Measurements from ENCODE around the gene HOMER1. TPM values are rescaled to one million over a fixed set of nuclear protein-coding genes. Genes with fewer than 3 reads are reported as not detected.
A peak's percentile ranks its signal among the peaks of the same experiment; 100 is the strongest.

The HOMER1 gene
- total and polyA plus RNA-seq, 2 of the 13 experiments (the other 11 are each of a cell fraction or from before 2014, with no cell fraction given), result 5.3 to 24.8 TPM

- TF ChIP-seq PCBP2 (optimal IDR thresholded peaks at IDR 0.05; ENCODE audit: low read depth, low read length, poor library complexity, severe bottlenecking), result no peak
- no peak for TF ChIP-seq SP2 (CRISPR knock-in tag; IDR thresholded peaks at IDR 0.05)
- TF ChIP-seq HES4 (CRISPR knock-in tag; IDR thresholded peaks at IDR 0.05; ENCODE audit: borderline replicate concordance), result no peak; the same call in 1 of the 2 replicates
- no peak; the same call in 1 of the 2 replicates for TF ChIP-seq ELK4 (CRISPR knock-in tag; IDR thresholded peaks at IDR 0.05; ENCODE audit: borderline replicate concordance)
- no peak for TF ChIP-seq LCORL (IDR thresholded peaks at IDR 0.05)
- peak; percentile 79 for TF ChIP-seq LCORL (CRISPR knock-in tag; IDR thresholded peaks at IDR 0.05)
- TF ChIP-seq MYNN (CRISPR knock-in tag; IDR thresholded peaks at IDR 0.05; ENCODE audit: low read depth), result peak; percentile 82
- TF ChIP-seq ZNF318 (CRISPR knock-in tag; IDR thresholded peaks at IDR 0.05), result peak; percentile 78
- TF ChIP-seq KDM5B (CRISPR knock-in tag; IDR thresholded peaks at IDR 0.05; ENCODE audit: borderline replicate concordance), result no peak
- TF ChIP-seq NFIB (CRISPR knock-in tag; IDR thresholded peaks at IDR 0.05; ENCODE audit: borderline replicate concordance), result no peak
- TF ChIP-seq ARID3A (IDR thresholded peaks at IDR 0.05; ENCODE audit: low read depth, low read length), result no peak
- no peak for TF ChIP-seq ZNF660 (CRISPR knock-in tag; IDR thresholded peaks at IDR 0.05; ENCODE audit: borderline replicate concordance, low read depth)
- no peak for TF ChIP-seq EHMT2 (IDR thresholded peaks at IDR 0.05; ENCODE audit: borderline replicate concordance, low read depth, low read length)
- peak; percentile 52; the same call in 1 of the 2 replicates for TF ChIP-seq MAFG (CRISPR knock-in tag; IDR thresholded peaks at IDR 0.05)
- TF ChIP-seq ZNF253 (CRISPR knock-in tag; IDR thresholded peaks at IDR 0.05; ENCODE audit: borderline replicate concordance), result no peak
- peak; percentile 98 for TF ChIP-seq SRF (IDR thresholded peaks at IDR 0.05; ENCODE audit: low read depth, low read length)
- peak; percentile 79; the same call in 1 of the 2 replicates for TF ChIP-seq ZKSCAN5 (CRISPR knock-in tag; IDR thresholded peaks at IDR 0.05)
Measured at GRCh38 chr5:79514391-79515105, 614 bp upstream of the HOMER1 start (continued).
